GM21360 (cell line): ENCODE measurements around the gene ARL15.

ENCODE experiments used
- ATAC-seq: cut with Tn5 transposase; IDR thresholded peaks from one replicate; pipeline ENCODE4 v1.9.1; 2021; ENCODE audit warnings: mild to moderate bottlenecking, moderate library complexity; ENCODE audit not compliant: unreplicated experiment

The ARL15 gene

DNA sequence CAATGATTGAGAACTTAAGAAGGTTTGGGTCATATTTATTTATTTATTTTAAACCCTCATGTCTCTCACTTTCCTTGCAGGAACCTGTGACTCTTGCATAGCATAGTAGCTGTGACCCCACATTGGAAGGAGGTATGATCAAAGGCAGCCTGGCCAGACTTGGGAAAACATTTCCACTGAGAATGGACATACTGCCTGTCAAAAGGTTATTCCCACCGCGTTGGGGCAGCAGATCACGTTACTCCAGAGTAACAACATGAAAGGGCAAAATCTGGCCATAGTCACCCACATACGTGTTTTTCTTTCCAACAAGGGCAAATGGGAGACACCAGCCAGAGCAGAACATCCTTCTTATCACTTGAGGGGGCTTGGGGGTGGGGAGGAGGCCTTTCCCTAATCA, 95.7 kb downstream of the ARL15 start:
- ATAC-seq: no peak

DNA sequence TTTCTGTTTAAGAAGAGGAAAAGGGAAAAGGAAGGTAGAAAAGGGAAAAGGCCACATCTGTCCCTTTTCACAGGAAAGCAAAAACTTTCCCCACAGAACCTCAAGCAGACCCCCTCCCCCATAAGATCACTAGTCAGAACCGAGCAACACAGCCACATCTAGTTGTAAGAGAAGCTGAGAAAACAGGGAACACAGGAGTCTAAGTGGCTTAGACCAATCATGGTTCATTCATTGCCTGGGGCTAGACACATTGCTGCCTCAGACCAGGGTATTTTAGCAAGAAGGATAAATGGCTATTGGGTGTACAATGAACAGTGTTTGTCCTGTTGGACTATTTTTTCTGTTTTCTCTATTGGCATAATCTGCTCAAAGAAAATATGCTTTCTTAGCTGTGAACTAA, 98.0 kb downstream of the ARL15 start:
- ATAC-seq: no peak

DNA sequence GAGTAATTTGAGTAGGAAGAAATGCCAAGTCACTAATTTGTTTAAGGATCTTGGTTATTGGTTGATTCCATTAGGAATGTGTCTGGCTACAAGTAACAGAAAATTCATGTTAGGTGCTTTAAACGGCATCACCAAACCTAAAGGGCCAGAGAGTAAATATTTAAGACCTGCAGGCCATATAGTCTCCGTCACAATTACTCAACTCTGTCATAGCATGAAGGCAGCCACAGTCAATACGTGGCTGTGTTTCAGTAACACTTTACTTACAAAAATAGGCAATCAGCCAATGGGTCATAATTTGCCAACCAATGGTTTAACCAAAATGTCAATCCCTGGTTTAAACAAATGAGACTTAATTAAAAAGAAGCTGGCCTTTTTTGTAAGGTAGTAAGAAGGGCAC, 98.5 kb downstream of the ARL15 start:
- ATAC-seq: no peak

DNA sequence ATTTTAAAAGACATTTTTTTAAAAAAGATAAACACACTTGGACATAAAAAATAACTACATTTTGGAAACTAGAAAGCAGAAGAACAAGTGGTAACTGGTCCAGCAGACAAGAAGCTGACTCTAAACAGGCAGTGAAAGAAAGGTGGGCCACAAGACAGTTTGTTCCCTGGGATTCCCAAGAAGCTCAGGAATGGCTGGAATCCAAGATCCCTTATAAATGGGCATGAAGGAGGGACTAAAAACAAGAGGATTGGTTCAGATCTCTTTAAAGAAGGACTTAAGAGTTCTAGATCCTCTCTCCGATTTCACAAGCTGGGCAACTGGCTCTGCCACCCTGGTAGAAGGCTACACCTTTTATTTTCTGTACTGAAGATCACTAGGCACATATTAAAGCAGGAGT, 102.8 kb downstream of the ARL15 start:
- ATAC-seq: no peak

DNA sequence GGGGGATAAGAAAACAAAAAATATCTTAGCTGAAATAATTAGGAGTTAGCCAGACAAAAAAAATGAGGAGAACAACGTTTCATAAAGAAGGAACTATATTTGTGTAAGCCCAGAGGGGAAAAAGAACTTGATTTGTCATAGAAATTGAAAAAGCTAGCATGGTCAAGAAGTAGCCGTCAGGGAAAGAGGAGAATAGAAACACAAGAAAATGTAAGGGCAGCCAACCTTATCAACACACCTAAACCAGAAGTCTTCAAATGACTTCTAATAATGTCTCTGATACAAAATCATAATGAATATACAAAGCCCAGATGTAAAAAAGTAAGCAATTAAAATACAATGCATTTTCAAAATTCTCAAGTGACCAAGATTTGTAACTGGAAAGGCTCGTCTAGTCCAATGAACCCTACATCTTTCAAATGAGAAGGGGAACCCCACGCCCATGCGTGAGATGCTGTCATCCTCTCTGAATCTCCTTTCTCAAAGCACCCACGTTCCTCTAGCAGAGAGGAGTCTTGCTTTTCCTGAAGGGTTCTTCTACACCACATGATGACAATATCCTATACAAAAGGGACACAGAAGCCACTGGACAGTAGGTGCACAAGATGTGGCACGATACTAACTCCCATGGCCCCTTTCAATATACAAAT, 103.7 kb downstream of the ARL15 start:
- ATAC-seq: peak; percentile 93

DNA sequence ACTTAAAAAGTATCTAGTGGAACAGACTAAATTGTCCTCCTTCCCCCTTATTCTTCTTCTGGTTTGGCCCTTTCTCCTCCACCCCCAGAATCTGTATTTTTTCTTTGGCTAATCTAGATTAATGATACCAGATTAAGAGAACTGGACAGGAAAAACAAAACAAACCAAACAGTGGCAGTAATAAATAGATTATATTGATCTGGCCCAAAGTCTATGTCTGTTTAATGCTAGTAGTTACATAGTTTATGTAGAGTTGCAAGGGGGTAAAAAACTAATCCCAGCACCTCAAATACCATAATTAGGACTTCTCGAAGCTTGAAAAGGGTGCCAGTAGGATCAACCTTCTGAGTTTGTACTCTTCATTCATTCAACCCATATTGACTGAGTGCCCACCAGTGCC, 104.5 kb downstream of the ARL15 start:
- no peak for ATAC-seq

DNA sequence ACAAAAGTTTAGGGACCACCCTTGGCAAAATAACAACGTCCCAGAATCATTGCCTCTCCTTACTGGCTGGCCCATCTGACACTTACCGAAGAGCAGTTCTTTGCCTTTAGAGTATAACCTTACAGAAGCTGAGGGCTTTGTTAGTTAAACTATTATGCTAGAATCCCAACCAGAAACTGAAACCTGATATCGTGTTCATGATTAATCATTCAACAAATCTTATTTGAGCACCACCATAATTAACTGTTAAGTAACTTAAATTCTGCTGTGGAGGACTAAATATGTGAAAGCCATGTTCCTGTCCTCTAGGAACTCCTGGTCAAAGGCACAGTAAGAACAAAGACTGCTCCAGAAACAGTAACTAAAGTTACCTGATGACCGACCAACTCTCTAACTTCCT, 104.9 kb downstream of the ARL15 start:
- no peak for ATAC-seq

DNA sequence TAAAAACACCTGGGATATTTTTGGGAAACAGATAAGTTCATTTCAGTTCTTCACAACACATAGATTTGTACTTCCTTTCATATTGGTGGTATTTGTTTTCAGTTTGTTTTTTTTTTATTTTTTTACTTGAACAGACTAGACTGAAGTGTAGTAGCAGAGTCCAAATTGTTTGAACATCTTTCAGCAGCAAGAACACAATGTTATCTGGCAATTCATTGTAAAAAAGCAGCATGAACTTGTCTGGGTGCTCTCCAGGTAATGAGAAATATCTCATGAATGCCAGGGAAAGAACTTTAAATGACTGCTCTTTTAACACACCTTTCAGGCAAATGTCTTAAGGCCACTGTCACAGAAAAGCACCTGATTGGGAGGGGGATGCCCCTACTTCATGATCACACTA, 113.4 kb downstream of the ARL15 start:
- ATAC-seq: no peak

DNA sequence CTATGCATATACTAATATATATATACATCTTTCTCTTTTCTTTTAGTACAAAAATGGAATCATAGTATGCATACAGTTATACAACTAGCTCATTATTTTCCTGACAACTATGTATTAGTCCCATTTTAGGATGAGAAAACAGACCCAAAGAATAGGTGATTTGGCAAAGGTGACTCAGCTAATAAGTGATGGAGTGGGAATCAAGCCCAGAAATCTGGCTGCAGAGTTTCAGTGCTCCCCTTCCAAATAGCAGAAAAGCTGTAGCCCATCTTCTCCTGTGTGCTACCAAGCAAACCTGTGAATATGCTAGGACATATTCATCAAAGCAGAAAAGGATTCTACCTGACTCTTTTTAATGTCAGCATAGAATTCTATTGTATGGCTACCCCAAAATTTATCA, 114.7 kb downstream of the ARL15 start:
- ATAC-seq: no peak

DNA sequence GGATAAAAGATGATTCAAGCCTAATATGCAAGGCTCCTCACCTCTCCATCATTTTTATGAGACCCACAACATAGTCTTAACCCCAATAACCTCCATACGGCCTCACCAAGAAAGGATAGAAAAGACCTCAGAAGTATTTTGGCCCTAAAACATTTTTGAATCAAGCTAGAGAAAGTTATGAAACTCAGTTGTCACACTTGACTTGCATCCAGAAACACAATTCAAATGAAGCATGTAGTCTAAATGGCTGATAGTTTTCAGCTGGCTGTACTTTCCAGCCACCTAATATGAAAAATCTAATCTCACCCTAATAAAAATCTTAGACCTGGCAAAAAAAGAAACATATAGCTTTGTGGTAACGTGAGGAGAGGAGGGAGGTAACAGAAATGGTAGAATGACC, 116.1 kb downstream of the ARL15 start:
- ATAC-seq: no peak

DNA sequence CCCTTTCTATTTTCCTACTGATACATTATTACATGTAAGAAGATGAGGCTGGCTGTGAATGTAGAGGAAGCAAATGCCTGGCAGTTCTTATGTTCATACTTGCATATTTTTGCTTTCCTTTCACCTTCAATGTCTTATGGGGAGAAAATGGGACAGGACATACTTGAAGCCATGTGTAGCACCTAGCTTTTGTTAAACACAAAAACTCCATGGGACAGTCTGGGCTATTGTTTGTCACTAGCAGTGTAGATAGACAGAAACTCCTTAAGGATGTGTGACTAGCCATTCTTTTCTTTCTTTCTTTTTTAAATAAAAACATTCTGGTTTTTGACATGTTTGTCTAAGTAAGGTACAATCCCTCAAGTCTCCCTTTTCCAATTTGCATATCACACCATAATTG, 122.7 kb downstream of the ARL15 start:
- no peak for ATAC-seq

DNA sequence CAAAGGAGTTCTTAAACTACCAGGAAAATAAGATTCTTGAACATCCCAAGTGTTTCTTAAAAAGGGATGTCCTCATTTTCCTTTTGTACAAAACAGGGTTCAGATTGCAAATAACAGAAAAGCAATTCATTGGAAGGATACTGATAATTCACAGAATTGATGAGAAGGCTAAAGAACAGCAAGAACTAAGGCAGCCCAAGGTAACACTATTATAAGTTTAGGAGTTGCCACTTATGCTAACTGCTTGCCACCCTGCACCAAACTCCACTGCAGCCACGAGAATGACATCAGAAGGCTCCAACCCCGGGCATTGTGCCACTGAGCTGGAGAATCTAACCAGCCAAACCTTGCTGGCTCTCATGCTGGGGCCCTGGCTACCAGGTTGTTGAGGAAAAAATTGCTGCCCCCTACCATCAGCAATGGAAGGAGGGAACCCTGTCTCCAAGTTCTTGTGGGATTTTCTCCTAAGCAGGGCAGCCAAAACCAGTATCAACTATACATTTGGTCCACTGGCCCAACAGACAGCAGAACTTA, 123.4 kb downstream of the ARL15 start:
- no peak for ATAC-seq

DNA sequence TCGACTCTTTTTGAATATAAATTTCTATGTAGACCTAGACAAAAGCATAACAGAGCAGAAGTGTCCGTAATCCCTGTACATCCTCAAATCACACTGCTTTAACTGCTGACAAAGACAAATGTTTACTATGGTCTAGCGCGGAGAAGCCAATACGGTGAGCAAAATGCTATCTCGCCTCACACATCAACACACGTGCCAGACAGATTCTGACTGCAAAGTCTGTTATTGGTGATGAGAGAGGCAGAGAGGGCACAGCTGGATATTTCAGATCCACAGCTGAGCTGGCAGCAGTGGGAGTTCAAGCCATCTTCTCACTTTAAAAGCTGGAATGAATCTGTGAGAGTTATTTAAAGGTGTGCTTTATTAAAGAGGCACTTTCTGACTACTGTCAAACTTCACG, 124.3 kb downstream of the ARL15 start:
- no peak for ATAC-seq

DNA sequence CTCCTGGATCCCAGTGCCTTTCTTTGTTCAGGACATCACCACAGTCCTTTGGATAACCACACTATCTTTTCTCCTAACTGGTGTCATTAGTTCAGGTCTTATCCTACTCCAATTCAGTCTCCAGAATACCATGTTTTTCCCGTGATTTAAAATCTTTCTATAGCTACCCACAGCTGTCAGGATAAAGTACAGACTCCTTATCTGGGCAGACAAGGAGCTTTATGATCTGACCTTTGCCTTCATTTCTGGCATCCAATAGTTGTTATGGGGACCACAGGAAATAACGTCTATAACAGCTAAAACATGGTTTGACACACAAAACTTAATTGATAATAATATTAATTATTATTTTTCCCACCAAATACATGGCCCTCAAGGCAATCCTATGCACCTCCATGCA, 125.6 kb downstream of the ARL15 start:
- ATAC-seq: no peak

DNA sequence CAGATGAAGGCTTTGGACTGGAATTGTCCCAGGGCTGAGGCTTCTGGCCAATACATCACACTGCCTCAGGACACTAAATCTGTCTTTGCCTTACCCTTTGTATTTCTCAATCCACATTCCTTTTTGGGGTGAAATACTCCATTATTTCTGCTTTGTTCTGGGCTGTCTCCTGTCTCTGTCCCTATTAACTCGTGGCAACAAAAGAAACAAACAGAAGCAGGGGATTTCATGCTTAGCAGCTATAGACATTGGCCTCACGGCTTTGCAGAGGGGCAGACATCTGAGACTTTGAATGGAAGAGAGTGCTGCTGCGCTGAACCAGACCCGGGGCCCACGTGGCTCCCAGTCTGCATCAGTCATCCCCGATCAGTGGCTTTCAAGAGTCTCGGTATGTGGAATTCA, 129.7 kb downstream of the ARL15 start:
- ATAC-seq: no peak

DNA sequence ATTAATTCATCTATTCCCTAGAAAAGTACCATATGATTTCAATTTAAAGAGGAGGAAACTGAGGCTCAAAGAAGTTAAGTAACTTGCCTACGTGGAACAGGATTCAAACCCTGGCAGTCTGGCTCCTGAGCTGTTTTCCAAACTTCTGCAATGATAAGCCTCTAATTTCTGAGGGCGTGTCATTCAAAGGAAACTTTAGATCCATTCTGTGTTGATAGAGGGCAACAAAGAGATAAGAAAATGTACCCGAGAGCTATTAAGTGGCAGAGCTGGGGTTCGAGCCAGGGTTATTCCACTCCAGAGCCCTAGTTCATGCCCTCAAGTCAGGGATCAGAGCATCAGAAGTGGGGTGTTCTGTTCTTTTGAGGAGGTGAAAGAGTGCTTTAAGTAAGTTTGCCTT, 131.4 kb downstream of the ARL15 start:
- ATAC-seq: no peak

DNA sequence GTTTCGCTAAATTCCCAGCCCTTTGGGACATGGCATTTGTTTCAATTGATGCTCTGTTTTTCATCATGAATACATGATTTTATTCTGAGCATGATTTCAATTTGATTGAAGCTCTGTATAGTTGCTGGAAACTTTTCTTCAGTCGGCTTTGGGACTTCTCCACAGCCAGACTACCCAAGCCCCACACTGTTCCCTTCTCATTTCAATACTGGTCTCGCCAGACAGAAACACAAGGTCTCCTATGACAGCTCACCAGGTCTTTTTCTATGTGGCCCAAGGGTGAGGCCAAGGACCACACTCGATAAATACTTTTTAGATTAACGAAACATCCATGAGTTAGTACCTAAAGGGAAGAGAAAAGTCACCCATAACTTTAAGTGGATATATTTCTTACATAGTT, 132.2 kb downstream of the ARL15 start:
- no peak for ATAC-seq

DNA sequence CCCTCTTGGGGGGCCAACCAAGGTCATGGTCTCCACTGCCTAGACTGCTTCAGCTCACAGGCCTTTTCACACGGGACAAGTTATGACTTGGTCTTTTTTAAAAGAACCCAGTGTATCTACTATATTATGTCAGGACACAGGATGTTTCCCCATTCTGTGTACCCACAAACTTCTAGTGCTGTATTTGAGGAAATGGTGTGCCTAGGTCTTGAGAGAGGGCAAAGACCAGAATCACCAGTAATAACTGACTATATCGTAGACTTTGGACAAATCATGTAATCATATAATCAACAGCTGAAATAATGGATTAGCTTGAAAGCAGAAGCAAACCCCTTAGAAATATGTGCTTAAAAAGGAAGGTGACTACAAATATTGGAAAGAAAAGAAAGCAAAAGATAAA, 133.3 kb downstream of the ARL15 start:
- ATAC-seq: no peak

DNA sequence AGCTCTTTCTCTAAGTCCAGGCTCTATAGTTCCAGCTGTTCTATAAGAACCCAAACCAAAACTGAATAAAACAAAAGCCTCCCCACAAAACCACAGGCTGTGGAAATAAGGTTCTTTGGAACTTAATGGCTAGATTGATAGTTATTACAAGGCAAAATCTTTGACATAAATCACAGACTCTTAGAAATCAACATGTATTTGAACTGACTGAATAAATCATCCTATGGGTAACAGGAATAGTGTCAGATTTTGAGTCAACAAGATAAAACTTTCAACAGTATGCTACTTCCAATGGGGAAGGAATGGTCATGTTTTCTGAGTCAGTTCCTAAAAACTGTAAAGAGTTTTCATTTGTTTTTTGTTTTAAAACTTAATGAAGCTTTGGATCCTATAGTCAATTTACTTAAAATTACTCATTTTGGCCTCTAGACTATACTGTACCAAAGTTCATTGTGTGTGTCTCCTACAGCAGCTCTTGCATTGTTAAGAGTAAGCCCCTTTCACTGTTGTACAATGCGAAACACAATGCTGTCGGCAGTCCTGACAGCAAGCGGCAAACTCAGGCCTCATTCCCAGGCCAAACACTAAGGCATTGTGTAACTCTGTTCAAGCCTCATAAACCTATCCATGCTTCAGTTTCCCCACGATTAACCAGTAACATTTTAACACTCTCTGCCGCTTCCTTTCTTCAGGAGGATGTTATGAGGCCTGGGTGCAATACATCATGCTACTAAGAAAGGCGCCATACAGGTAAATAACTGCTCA, 134.1 kb downstream of the ARL15 start:
- no peak for ATAC-seq

DNA sequence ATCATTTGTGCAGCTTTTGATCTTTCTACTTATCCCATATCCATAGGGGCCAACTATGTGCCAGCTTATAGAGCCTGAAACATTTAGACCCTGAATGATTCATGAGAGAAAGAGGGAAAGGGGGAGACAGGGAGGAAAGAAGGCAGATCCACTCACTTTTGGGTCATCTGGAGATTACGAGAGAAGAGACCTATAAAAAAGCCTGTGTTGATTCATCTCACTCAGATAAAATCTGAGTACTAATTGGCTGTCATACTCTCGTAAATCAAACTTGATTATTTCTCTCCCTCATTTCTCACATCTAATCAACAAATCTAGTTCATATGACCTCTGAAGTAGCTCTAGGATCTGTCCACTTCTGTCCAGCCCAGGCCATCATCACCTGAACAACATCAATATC, 137.1 kb downstream of the ARL15 start:
- ATAC-seq: no peak

DNA sequence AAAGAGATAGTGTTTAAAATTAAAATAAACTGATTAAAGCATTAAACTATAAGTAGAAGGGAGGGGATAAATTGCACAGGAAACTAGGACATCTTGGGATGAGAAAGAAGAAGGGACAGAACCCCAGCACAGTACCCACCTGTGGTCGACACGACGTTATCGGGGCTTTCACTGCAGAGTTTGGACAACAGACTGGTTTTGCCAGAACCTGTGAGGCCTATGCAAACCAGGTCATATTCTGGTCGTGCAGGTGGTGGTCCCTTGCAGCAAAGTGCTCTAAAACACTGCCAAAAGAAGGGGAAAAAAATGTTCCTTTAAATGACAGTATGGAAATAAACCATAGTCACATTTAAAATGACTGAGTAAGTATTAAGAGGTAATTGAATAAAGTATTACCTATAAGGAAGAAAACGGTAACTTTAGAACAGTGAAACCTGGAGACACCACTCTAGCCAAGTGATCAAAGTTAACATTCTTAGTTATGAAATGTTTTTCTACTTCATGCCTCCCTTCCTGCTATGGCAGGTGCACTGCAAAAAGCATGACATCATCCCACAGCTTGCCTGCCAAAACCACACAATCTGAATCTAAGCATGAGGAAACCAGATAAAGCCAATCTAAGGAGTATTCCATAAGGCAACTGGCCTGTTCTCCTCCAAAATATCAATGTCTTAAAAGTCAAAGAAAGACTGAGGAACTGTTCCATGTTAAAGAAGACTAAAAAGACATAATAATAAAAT, 138.6 kb downstream of the ARL15 start:
- no peak for ATAC-seq

DNA sequence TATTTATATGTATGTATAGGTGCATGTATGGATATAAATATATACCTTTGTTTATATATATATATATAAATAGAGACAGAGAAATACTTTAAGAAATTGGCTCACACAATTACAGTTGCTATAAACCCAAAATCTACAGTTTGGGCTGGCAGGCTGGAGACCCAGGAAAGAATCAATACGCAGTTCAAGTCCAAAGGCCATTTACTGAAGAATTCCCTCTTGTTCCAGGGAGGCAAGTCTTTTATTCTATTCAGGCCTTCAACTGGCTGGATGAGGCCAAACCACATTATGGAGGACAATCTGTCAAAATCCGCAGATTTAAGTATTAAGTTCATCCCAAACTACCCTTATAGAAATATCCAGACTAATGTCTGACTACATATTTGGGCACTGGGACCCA, 144.7 kb downstream of the ARL15 start:
- ATAC-seq: no peak
